Anterior cingulate cortex (tissue), 58 donors: Measurements from ENCODE around the gene CAMTA1.

Experiments
- DNase-seq, 58 donors: peaks; one replicate each; lab custom pipeline; 2025; lab: John Stamatoyannopoulos, UW

Gene CAMTA1

GRCh38 chr1:6951536-6951935, 166.3 kb downstream of the CAMTA1 start:
- DNase-seq, result no peak

GRCh38 chr1:6953216-6953615, 168.0 kb downstream of the CAMTA1 start:
- DNase-seq, result no peak

- no peak for DNase-seq
These were observed 168.7 kb downstream of the CAMTA1 start for GRCh38 chr1:6953907-6954364.

- DNase-seq, result no peak
These were observed 169.3 kb downstream of the CAMTA1 start for GRCh38 chr1:6954591-6954990.

- no peak for DNase-seq
These were observed 170.3 kb downstream of the CAMTA1 start for GRCh38 chr1:6955357-6956094.

- DNase-seq, result peak in 2 of 58 donors; percentile 14 to 38
These were observed 171.4 kb downstream of the CAMTA1 start for GRCh38 chr1:6956488-6957159.

- no peak for DNase-seq
These were observed 172.1 kb downstream of the CAMTA1 start for GRCh38 chr1:6957341-6957740.

- DNase-seq, result peak in 1 of 58 donors; percentile 18
These were observed 173.3 kb downstream of the CAMTA1 start for GRCh38 chr1:6958407-6959030.

- no peak for DNase-seq
These were observed 174.2 kb downstream of the CAMTA1 start for GRCh38 chr1:6959491-6959890.

- peak in 3 of 58 donors; percentile 8 to 28 (median 13) for DNase-seq
These were observed 175.1 kb downstream of the CAMTA1 start for GRCh38 chr1:6960291-6960811.

- no peak for DNase-seq
These were observed 175.6 kb downstream of the CAMTA1 start for GRCh38 chr1:6960860-6961259.

- DNase-seq, result no peak
These were observed 176.0 kb downstream of the CAMTA1 start for GRCh38 chr1:6961289-6961688.

GRCh38 chr1:6961905-6962477, 176.7 kb downstream of the CAMTA1 start:
- DNase-seq, result no peak

GRCh38 chr1:6962478-6962995, 177.3 kb downstream of the CAMTA1 start:
- peak in 1 of 58 donors; percentile 36 for DNase-seq

- peak in 1 of 58 donors; percentile 27 for DNase-seq
These were observed 178.0 kb downstream of the CAMTA1 start for GRCh38 chr1:6962996-6963911.

- DNase-seq, result no peak
These were observed 178.7 kb downstream of the CAMTA1 start for GRCh38 chr1:6963912-6964307.

GRCh38 chr1:6965083-6965934, 180.1 kb downstream of the CAMTA1 start:
- no peak for DNase-seq

GRCh38 chr1:6965935-6966241, 180.6 kb downstream of the CAMTA1 start:
- DNase-seq, result no peak

- no peak for DNase-seq
These were observed 181.1 kb downstream of the CAMTA1 start for GRCh38 chr1:6966326-6966725.
